ENCODE results near the gene ZBTB43. TPM values are rescaled to one million over a fixed set of nuclear protein-coding genes. Genes with fewer than 3 reads are reported as not detected.
A peak's percentile ranks its signal among the peaks of the same experiment; 100 is the strongest.
"Not testable (repeated sequence)": the region's sequence is repeated elsewhere in the genome, so short reads cannot be mapped to it uniquely, and the experiment has no call there.

ZBTB43 gene
- total RNA-seq, 2 donors from 2014 or later, result 15.8 to 18.0 TPM

GRCh38 chr9:126818482-126818881 lies 13.6 kb downstream of the ZBTB43 start:
- DNase-seq (ENCODE audit: low spot score), result no peak
- intact Hi-C loops (cut with DNase I), result no loop called here

- intact Hi-C loops (cut with DNase I), result no loop called here
- no peak for DNase-seq (ENCODE audit: low spot score)
Observed at GRCh38 chr9:126819482-126819881, 14.6 kb downstream of the ZBTB43 start.

- DNase-seq (ENCODE audit: low spot score), result no peak
- intact Hi-C loops (cut with DNase I), result no loop called here
Observed at GRCh38 chr9:126822278-126822677, 17.4 kb downstream of the ZBTB43 start.

GRCh38 chr9:126822873-126823272 lies 18.0 kb downstream of the ZBTB43 start:
- intact Hi-C loops (cut with DNase I), result no loop called here
- DNase-seq (ENCODE audit: low spot score), result no peak

GRCh38 chr9:126824052-126824451 lies 19.2 kb downstream of the ZBTB43 start:
- intact Hi-C loops (cut with DNase I); DNase-seq (ENCODE audit: low spot score): not testable (repeated sequence)

- DNase-seq (ENCODE audit: low spot score), result no peak
- intact Hi-C loops (cut with DNase I), result no loop called here
Observed at GRCh38 chr9:126827227-126827626, 22.4 kb downstream of the ZBTB43 start.

GRCh38 chr9:126829035-126829434 lies 24.2 kb downstream of the ZBTB43 start:
- no peak for DNase-seq (ENCODE audit: low spot score)
- intact Hi-C loops (cut with DNase I), result no loop called here

- intact Hi-C loops (cut with DNase I), result no loop called here
- DNase-seq (ENCODE audit: low spot score), result no peak
Observed at GRCh38 chr9:126830827-126831226, 26.0 kb downstream of the ZBTB43 start.

GRCh38 chr9:126832440-126832839 lies 27.6 kb downstream of the ZBTB43 start:
- DNase-seq (ENCODE audit: low spot score), result no peak
- intact Hi-C loops (cut with DNase I), result no loop called here

GRCh38 chr9:126833020-126833419 lies 28.2 kb downstream of the ZBTB43 start:
- intact Hi-C loops (cut with DNase I), result no loop called here
- peak; percentile 52 for DNase-seq (ENCODE audit: low spot score)

- intact Hi-C loops (cut with DNase I), result no loop called here
- DNase-seq (ENCODE audit: low spot score), result no peak
Observed at GRCh38 chr9:126833710-126834345, 29.0 kb downstream of the ZBTB43 start.

GRCh38 chr9:126834672-126835071 lies 29.8 kb downstream of the ZBTB43 start:
- no peak for DNase-seq (ENCODE audit: low spot score)
- intact Hi-C loops (cut with DNase I), result no loop called here

GRCh38 chr9:126836216-126836615 lies 31.4 kb downstream of the ZBTB43 start:
- no peak for DNase-seq (ENCODE audit: low spot score)
- intact Hi-C loops (cut with DNase I), result no loop called here

GRCh38 chr9:126838055-126838811 lies 33.4 kb downstream of the ZBTB43 start:
- intact Hi-C loops (cut with DNase I), result no loop called here
- DNase-seq (ENCODE audit: low spot score), result peak; percentile 25

- intact Hi-C loops (cut with DNase I), result no loop called here
- no peak for DNase-seq (ENCODE audit: low spot score)
Observed at GRCh38 chr9:126838895-126839294, 34.1 kb downstream of the ZBTB43 start.

- intact Hi-C loops (cut with DNase I), result no loop called here
- no peak for DNase-seq (ENCODE audit: low spot score)
Observed at GRCh38 chr9:126839301-126839700, 34.5 kb downstream of the ZBTB43 start.

GRCh38 chr9:126842220-126842842 lies 37.5 kb downstream of the ZBTB43 start:
- DNase-seq (ENCODE audit: low spot score), result no peak
- intact Hi-C loops (cut with DNase I), result no loop called here

- intact Hi-C loops (cut with DNase I), result no loop called here
- DNase-seq (ENCODE audit: low spot score), result no peak
Observed at GRCh38 chr9:126842977-126843799, 38.3 kb downstream of the ZBTB43 start.

- DNase-seq (ENCODE audit: low spot score), result no peak
- intact Hi-C loops (cut with DNase I), result no loop called here
Observed at GRCh38 chr9:126844085-126844484, 39.2 kb downstream of the ZBTB43 start.

- no peak for DNase-seq (ENCODE audit: low spot score)
- intact Hi-C loops (cut with DNase I), result no loop called here
Observed at GRCh38 chr9:126847051-126847450, 42.2 kb downstream of the ZBTB43 start.

Data from posterior vena cava (tissue), 2 donors.